ENCODE results near the gene DAGLA.

The DAGLA gene

GRCh38 chr11:61691380-61692156, 11.4 kb downstream of the DAGLA start:
- no peak for DNase-seq

DNA sequence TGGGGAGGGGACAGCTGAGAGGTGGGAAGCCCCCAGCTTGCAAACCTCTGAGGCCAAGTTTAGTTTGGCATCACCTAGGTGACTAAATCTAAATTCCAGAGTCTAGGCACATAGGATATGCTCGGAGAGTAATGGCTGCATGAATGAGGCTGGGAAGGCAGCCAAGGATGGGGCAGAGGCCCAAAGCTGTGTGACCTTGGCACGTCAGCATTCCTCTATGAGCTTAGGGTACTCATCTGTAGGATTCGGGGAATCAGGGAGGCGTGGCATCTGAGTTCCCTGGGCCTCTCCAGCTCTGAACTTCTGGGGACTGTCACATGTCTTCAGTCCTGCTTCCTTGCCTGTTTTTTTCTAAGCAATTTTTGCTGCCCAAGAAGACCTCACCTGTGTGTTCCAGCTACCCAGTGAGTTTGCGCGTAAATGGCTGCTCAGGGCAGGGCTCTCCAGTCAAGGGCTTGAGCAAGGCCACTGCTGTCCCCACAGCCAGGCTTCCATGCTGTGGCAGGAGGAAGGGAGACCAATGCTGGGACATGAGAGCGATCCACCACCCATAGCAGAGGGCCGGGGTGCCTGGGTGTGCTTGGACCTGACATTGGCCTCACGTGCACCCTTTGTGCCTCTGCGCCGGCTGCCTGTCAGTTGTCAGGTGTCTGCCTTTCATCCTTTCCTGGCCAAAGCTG, 13.9 kb downstream of the DAGLA start:
- DNase-seq, result no peak

DNA sequence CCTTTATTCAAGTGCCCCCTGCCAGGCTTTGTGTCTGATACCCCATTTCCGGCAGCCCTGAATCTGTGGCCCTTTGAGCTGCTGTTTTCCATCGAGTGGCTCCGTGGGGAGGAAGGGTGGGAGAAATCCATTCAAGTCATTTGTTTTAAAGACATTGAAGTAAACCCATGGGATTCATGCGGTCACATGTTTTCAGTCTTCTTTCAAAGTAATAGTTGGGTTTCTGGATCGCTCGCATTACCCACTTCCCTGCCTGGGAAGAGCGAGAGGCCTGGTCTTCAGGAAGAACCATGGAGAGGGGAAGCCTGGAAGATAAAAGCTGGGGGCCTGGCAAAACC, 14.4 kb downstream of the DAGLA start:
- DNase-seq, result no peak

- no peak for DNase-seq
Measured at GRCh38 chr11:61694946-61695706, 14.9 kb downstream of the DAGLA start.

GRCh38 chr11:61695917-61696316, 15.7 kb downstream of the DAGLA start:
- peak; percentile 58 to 62 for DNase-seq

- DNase-seq, result no peak
Measured at GRCh38 chr11:61696602-61697001, 16.4 kb downstream of the DAGLA start.

DNA sequence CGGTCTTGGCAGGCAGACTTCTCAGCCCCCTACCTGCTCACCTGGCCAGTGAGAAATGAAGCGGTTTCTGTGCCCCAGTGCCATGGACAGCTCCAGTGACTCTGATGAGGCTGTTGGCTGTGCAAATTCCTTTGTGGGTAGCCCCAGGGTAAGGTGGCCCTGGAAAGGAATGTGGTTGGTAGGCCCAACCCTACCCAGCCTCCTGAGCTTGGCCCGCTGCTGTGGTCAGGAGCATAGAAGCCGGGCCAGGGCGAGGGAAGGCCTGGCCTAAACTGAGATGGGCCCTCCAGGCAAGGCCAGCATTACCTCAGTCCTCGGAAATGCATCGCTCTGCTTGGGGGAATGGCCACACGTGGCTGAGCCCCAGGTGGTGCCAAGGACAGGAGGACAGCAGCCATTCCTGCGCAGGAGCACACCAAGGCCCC, 16.9 kb downstream of the DAGLA start:
- no peak for DNase-seq

- no peak for DNase-seq
Measured at GRCh38 chr11:61697764-61698163, 17.6 kb downstream of the DAGLA start.

DNA sequence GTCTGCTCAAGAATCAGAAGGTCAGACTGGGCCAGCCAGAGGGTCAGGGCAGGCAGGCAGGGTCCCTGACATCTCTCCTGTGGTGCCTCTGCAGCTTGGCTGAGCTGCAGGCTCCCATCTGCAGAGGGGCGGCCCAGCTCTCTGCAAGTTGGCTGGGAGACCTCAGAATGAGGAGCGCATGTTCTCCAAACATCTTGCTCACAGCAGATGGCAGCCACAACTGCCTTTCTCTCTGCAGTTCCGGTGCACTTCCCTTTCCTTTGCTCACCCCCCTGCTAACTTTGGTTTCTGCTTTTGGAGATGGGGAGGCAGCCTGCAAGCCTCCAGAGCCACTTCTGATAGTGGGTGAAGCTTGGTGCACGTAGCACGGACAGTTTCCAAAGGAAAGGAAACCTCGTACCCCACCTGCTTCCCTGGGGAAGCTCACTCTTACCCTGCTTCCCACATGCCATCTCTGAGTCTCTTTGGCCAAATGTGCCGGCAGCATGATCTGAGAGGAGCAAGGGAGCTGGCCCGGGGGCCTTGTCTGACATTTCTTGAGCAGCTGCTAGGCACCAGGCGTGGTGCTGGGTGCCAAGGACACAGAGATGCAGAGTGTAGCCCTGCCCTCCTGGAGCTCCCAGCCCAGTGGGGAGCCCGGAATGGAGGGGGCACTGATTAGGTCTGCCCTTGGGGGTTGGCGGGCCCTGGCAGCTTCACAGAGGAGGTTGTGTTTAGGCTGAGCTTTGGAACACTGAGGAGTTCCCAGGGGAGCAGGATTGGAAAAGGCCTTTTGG, 18.2 kb downstream of the DAGLA start:
- peak; percentile 72 to 84 for DNase-seq

- no peak for DNase-seq
Measured at GRCh38 chr11:61699737-61700160, 19.6 kb downstream of the DAGLA start.

DNA sequence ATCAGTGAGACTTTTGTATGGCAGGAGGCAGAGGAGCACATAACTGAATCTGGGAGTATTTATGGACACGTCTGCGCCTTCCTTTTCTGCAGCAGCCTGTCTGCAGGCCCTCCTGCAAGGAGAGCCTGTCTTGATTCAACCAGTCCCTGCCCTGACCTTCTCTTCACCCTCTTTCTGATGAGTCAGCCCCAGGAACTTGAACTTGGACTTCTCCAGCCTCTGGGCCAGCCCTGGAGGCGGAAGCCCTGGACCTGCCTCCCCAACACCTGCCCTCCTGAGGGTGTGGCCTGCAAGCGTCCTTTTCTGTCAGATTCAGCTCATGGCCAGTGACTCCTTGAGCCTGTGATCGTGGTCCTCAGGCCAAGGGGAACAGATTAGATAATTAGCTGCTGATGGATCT, 20.0 kb downstream of the DAGLA start:
- DNase-seq, result peak in 1 of 2 experiments; percentile 24

GRCh38 chr11:61700720-61701119, 20.5 kb downstream of the DAGLA start:
- no peak for DNase-seq

- DNase-seq, result peak; percentile 32 to 43
Measured at GRCh38 chr11:61701242-61701886, 21.2 kb downstream of the DAGLA start.

DNA sequence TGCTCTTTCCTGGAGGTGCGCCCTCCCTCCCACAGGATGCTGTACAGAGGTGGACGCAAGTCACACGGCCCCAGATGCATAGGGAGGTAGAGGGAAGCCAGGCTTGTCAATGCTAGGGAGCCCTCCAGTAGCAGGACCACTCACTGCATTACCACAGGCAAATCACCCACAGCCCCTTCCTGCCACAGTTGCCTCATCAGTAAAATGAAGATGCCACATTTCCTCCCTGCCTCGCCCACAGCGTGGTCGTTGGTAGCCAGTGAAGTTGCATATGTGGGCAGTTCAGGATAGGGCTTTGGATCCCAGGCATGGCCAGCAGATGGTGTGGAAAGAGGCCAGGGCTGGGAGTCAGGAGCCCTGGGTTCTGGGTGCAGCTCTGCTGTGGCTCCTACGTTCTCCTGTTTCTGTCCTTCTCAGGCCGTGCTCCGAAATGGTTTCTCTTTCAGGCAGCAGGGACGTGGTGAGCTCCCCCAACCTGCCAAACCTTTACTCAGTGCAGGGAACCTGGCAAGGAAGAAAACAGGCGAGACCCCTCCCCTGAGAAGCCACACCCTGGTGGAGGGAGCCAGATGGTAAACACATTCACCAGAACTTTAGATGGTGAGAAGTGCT, 22.6 kb downstream of the DAGLA start:
- no peak for DNase-seq

DNA sequence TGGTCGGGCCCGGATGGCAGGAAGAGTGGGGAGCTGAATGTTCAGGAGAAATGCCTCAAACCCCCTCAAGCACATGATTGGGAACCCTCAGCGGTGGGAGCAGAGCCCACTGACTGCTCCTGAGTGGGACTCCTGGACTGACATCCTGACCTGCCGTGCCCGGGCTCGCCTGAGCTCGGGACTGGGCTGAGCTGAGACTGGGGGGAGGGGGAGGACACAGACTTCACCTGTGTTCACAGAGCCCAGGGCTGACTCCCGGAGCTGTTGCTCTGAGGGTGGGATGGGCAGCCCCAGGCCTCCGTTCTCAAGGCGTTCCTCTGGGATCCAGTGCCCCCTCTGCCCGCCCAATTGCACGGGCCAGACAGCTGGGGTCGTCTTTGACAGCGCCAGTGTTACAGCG, 24.6 kb downstream of the DAGLA start:
- DNase-seq, result no peak

- DNase-seq, result no peak
Measured at GRCh38 chr11:61706452-61707400, 26.5 kb downstream of the DAGLA start.

GRCh38 chr11:61707574-61707973, 27.4 kb downstream of the DAGLA start:
- DNase-seq, result no peak

GRCh38 chr11:61709110-61709509, 28.9 kb downstream of the DAGLA start:
- DNase-seq, result no peak

GRCh38 chr11:61709572-61709971, 29.4 kb downstream of the DAGLA start:
- no peak for DNase-seq

DNA sequence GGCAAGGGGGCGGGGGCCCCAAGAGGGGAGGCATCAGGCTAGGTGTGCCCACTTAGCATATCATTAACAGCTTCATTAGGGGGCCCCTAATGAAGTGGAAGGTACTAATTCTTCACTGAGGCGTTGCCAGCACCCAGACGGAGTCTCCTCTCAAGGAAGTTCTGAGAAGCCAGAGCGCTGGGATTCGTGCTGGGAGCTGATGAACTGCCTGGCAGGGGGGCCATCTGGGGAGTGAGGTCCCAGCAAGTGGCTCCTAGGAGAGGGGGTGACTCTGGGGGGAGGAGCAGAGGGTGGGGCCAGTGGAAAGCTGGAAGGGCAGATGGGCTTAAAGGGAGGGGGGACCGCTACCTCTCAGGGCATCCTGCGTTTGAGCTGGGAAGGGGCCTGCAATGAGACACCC, 29.8 kb downstream of the DAGLA start:
- DNase-seq, result no peak

DNA sequence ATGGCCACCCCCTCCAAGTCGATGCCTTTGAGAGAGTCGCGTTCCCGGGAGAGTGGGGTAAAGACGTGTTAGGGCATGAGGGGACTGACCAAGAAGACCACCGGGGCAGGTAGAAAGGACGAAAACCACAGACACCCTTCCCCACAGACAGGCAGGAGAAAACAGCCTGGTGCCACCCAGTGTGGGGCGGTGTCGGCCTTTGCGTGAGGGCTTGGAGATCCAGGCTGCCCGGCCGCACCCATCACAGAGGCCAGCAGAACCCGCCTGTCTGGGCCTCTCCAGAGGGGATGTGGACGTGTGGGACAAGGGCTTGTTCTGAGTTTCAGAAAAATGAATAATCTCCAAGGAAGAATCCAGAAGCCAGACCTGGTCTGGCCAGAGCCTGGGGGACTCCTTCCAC, 30.8 kb downstream of the DAGLA start:
- no peak for DNase-seq

Data from AML-193 (cell line).